ENCODE results near the gene SRD5A3. TPM values are rescaled to one million over a fixed set of nuclear protein-coding genes. Genes with fewer than 3 reads are reported as not detected.

Gene SRD5A3
- 5.3 to 11.7 TPM (median 10.9 TPM) in 5 replicates for total RNA-seq (2022; extraction: Qiagen RNA extraction)

DNA sequence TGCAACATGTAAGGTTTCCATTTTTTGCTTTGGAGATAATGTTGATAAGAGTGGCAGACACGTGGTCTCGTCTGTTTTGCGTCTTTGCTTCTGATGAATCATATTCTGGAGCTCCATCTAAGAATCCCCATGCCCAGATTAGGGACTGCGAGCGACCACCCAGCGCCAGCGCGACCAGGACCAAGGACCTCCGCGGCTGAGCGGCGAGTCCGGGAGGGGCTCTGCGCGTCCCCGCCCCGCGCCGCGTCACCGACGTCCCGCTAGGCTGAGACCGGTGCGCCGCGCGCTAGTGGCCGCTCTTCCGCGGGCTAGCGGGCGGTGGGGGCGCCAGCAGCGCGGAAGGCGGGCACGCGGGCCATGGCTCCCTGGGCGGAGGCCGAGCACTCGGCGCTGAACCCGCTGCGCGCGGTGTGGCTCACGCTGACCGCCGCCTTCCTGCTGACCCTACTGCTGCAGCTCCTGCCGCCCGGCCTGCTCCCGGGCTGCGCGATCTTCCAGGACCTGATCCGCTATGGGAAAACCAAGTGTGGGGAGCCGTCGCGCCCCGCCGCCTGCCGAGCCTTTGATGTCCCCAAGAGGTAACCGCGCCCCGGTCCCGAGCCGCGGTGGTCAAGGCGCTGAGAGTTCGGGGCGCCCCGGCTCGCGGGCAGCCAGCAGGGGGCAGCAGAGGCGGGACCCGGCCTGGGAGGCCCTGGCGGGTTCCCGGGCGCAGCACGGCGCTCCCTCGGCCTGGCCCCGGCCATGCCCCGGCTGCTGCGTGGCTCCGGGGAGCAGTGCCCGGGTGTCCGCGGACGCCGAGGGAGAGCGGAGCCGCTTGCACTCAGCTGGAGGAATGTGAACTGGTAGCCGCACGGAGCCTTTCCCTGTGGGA is at the start of gene SRD5A3:
SRD5A3 (plus strand) TSS at position 263 of the 871 bp plus-strand sequence; CDS start at position 358, 95 bp downstream.

DNA sequence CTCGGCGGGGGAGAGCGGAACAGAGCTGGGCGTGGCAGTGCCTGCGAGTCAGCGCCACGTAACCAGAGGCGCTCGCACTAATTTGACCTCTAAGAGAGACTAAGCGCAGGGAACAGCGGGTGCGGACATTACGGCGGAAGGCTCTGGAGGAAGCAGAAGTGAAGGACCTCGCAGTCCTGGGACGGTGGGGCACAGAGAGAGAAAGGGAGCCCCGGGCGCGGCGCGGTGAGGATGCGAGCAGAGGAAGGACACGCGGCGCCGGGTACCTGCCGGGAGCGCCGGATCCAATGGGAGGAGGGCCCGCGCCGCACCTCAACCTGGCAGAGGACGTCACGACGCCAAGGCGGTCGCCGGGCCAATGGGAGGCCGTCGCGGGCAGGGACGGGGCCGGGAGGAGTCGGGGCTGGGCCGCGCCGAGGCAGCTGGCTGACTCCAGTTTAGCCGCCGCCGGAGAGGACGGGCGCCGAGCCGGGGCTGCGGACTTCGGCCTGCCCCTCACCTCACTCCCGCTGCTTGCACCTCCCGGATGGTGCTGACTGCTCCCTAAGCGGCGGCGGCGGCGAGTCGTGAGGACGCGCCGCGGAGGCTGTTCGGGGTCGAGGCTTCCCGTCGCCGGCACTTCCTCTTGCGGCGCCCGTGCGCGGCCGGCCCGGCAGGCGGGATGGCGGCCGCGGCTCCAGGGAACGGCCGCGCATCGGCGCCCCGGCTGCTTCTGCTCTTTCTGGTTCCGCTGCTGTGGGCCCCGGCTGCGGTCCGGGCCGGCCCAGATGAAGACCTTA is 49.7 kb downstream of the SRD5A3 start, which contains the start of gene TMEM165:
TMEM165 (plus strand) TSS at position 429 of the 779 bp plus-strand sequence; CDS start at position 662, 233 bp downstream.

Other genes with a start within 250 kb of the SRD5A3 start
- gene KDR, start 220.6 kb upstream of the SRD5A3 start, total RNA-seq (2022; extraction: Qiagen RNA extraction), result 0.08 to 0.19 TPM (median 0.13 TPM) in 4 of 5 replicates, not detected in the other
- gene TMEM165, start 49.7 kb downstream of the SRD5A3 start, total RNA-seq (2022; extraction: Qiagen RNA extraction), result 49.3 to 64.2 TPM (median 54.5 TPM) in 5 replicates
- 3.7 to 5.6 TPM (median 4.8 TPM) in 5 replicates for gene CLOCK, start 200.7 kb downstream of the SRD5A3 start, total RNA-seq (2022; extraction: Qiagen RNA extraction)
- not detected in 5 replicates for gene PDCL2, start 246.0 kb downstream of the SRD5A3 start, total RNA-seq (2022; extraction: Qiagen RNA extraction)

All from A549 treated with Mapracorat at 1 μM for 4 hours (cell line).